GM19043 (cell line): ENCODE measurements around the gene TEX12.
"Not testable (repeated sequence)": the region's sequence is repeated elsewhere in the genome, so short reads cannot be mapped to it uniquely, and the experiment has no call there.

Experiments
- ATAC-seq: cut with Tn5 transposase; IDR thresholded peaks from one replicate; pipeline ENCODE4 v1.9.1; 2021; ENCODE audit warnings: low read depth; ENCODE audit not compliant: unreplicated experiment

The TEX12 gene

DNA sequence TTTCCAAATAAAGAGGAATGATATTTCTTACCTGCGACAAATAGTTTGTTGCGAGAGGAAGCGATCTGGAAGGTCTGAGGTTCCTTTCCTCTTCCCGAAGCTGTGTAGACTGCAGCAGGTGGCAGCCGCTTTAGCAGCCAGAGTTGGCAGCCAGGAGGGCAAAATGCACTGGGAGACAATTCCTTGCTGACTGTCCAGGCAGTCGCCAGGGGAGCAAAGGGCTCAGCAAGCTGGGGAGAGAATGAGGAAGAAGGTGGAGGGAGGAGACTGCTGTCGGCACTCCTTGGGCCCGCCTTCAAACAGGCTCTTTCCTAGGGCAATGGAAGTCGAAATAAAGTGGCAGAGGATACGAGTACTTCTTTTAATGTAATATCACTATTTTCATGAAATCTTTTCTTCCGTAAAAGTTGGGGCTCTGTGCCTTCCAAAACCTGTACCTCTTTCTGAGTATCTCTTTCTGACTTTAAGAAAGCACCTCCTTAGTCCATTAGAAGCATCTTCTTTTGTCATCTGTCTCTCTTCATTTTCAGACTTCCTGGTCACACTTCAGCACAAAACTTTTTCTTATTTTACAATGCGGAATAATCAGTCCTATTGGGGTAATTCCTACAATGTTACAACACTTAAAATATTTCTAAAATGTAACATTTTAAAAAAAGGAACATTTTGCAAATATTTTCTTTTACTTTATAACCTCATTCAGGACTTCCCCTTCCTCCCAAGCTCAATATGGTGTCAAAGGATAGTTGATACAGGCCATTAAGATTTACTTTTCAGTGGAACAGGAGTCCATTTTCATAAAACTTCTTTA, 3.1 kb upstream of the TEX12 start, which contains the start of gene IL18:
Gene IL18, minus strand, starts transcription at position 220 of the 811 bp plus-strand sequence. CDS start 9,041 bp downstream, outside the sequence.
- no peak for ATAC-seq

GRCh38 chr11:112165049-112165448, 2.1 kb upstream of the TEX12 start:
- ATAC-seq = no peak

DNA sequence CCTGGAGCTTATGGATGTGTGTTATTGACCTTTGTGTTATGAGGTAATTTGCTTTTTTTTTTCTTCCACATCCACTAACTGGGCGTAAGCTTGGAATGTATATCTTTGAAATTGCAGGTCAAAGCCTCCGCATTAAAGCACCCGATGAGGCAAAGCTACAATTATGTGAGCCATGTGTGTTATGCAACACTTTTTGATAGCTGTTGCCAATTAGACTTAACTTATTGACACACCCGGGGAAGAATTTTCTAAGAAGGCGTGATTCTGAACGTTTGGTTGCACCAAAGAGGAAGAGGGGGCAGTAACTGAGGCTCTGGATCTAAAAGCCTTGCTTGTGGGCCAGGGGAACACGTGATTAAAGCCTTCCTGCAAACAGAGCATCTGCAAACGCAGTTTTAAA, 610 bp upstream of the TEX12 start:
- ATAC-seq = no peak

DNA sequence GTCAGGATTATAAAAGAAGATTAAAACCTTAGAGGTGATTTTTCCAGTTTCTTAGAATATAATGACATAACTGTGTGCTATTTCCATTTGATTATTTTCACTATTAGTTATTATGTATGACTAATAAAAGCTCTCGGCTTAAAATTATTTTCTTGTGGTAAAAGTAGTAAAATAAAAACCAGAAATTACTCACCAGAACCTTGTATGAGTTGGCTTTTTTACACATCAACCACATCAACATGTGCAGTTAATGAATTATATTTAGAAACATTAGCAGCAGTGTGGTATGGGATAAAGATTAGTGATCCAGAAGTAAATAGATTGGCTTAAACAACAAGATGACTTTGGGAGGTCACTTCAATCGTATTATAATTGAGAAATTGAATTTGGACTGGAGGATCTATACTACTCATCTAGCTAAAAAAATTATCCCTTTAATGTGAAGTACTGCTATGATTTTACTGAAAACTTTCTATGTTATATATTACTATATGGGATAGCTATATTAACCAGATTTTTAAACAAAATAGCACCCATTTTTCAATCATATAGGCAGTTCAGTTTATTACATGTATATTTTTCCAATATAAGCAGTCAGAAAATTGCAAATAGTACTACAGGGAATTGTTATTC, 5.3 kb downstream of the TEX12 start:
- ATAC-seq = no peak

GRCh38 chr11:112173152-112173551, 6.0 kb downstream of the TEX12 start:
- ATAC-seq = no peak

- no peak for ATAC-seq
Observed at GRCh38 chr11:112174789-112175598, 7.8 kb downstream of the TEX12 start, which contains the start of gene BCO2. Gene BCO2 (plus strand): TSS chr11:112175512. CDS start chr11:112175602, 90 bp downstream.

GRCh38 chr11:112175599-112175952, 8.4 kb downstream of the TEX12 start:
- no peak for ATAC-seq

GRCh38 chr11:112176077-112176476, 8.9 kb downstream of the TEX12 start:
- no peak for ATAC-seq

DNA sequence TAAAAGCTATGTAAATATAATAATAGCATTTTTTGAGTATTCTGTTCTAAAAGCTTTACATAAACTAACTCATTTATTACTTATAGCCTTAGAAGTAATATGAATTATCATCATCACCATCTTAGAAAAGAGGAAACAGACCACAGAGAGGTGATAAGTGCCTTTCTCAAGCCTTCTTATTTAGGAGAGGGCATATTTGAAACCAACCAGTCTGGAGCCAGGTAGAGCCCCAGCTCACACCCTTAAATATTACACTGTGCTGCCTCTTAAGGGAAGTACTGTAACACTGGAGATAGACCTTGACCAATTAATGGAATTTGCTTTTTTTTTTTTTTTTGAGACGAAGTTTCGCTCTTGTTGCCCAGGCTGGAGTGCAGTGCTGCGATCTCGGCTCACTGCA, 10.4 kb downstream of the TEX12 start:
- no peak for ATAC-seq

DNA sequence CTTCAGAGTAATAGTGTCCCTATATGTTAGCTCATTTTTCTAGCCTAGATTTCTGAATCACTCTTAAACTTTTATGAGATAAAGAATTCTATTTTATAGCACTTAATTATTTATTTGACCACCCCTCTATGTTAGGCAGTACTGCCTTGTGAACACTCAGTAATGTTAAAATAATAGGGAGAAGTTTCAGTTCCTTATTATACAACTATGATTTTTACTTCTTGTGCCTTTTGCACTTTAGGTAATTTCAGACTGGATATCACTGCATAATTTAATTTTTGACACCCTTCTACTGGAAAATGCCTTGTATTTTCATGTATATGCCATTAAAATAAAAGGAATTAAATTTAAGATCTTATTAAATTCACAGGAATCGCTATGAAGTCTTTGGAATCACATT, 11.3 kb downstream of the TEX12 start:
- no peak for ATAC-seq

DNA sequence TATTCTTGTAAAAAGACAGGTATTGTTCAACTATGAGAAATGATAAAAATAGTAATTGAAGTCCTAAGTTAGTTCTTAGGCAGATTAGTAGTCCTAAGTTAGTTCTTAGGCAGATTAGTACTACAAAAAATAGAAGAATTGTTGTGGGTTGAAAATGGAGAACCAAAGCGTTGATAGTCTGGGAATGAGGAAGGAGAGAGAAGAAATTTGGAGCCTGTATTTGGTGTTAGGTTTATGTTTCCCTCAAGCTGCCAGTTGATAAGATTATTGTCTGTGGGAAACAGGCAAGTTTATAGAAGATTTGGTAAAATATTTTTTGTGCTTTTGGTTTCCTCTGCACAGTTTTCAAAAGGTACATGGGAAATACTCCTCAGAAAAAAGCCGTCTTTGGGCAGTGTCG, 11.8 kb downstream of the TEX12 start:
- ATAC-seq = no peak

DNA sequence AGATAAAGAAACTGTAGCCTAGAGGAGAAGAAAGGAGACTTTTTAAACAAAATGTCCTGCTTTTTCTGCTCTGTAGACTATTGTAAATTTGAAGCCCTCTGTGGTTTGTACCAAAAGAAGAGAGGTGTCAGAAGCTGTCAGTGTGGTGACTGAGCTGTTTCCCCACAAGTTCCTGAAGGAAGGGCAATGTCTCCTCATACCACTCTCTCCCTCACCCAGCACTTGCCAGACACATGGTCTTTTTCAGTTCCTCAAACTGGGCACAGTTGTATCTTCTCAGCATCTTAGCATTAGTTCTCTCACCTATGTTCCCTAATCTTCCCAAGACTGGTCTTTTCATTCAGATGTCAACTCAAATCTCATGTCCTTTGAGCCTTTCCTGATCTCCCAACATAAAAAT, 12.4 kb downstream of the TEX12 start:
- peak; percentile 52 for ATAC-seq

DNA sequence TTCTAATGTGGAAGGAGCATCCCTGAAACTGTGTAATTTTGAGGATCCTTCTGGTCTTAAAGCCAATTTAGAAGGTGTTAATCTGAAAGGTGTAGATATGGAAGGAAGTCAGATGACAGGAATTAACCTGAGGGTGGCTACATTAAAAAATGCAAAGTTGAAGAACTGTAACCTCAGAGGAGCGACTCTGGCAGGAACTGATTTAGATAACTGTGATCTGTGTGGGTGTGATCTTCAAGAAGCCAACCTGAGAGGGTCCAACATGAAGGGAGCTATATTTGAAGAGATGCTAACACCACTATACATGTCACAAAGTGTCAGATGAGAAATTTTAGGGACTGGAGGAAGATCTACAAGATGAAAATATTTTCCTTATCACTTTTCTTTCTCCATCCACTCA, 15.7 kb downstream of the TEX12 start:
- no peak for ATAC-seq

DNA sequence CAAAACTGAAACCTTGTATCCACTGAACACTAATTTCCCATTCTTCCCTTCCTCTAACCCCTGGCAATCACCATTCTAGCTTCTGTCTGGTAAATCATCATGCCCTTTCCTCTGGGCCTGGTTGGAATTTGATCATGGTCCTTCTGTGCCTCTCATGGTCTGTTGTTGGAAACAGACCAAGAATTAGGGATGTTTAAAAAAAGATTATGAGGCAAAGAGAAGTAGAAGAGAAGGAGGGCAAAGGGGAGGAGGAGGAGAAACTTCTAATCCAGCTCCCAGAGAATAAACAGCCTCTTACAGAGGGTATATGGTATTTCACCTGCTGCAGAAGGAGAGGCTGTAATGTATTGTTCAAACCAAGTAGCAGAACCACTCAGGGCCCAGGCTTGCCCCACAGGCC, 18.7 kb downstream of the TEX12 start:
- ATAC-seq = no peak

DNA sequence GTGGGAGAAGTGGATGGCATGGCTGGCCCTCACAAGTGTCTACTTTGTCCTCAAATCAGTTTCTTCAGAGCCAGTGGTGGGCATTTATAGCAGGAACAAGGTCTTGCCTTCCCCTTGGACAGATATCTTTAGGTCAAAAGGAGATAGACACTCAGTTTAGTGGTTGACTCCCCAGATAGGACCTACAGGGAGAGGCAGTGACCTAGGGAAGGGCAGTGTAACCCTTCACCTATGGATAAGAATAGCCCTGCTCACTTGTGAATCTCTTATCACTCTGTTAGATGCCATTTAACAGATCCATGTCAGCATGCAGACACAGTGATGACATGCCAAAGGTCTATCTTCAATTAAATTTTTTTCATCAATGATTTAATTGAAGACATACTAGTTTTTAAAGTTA, 19.1 kb downstream of the TEX12 start:
- no peak for ATAC-seq

GRCh38 chr11:112195113-112195512, 27.9 kb downstream of the TEX12 start:
- ATAC-seq = not testable (repeated sequence)

DNA sequence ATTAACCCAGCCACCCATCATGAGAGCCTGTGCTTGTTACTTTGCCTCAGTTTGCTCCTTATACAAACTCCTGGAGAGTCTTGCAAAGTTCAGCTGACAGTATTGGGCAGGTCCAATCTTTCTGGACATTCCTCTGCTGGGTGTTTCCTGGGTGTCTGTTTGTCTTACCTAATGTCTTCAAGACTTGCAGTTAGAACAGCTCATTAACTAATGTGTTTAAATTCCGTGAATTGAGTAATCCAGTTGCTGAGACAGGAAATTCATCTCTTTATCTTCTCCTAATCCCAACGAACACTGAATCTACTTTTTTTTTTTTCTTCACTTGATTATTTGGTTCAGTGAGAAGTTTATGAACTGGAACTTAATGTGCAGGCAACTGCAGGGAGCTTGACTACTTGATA, 28.8 kb downstream of the TEX12 start:
- ATAC-seq = no peak

GRCh38 chr11:112196519-112197087, 29.4 kb downstream of the TEX12 start:
- ATAC-seq = no peak

GRCh38 chr11:112199101-112199500, 31.9 kb downstream of the TEX12 start:
- not testable (repeated sequence) for ATAC-seq

DNA sequence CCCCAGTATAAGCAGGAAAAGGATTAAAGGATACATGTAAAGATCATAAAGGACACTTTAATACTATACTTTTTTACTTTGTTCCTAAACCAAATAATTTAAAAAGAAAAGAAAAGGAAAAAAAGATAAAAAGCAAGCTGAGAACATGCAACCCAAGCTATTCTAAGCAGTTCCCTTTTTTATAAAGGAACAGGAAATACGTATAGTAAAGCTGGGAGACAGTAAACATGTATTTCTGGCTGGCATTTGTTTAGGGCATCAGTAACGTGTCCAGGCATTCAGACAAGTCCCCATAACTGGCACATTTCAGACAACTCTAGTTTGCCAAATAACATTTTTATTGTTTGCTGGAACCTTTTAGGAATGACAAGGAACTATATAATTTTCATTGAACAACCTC, 33.1 kb downstream of the TEX12 start:
- ATAC-seq = no peak

GRCh38 chr11:112206071-112206470, 38.9 kb downstream of the TEX12 start:
- ATAC-seq = no peak
